ENCODE measurements around the gene SPRYD4. TPM values are rescaled to one million over a fixed set of nuclear protein-coding genes. Genes with fewer than 3 reads are reported as not detected.

The SPRYD4 gene
- total RNA-seq, 2 experiments from 2014 or later: 2.9 to 3.1 TPM

Other genes with a start within 250 kb of the SPRYD4 start
- gene RNF41, start 246.7 kb upstream of the SPRYD4 start, total RNA-seq: 10 to 100 TPM; 33.8 to 35.2 TPM
- gene NABP2, start 244.2 kb upstream of the SPRYD4 start, total RNA-seq: 10 to 100 TPM; 49.6 to 52.3 TPM
- gene SLC39A5, start 238.5 kb upstream of the SPRYD4 start, total RNA-seq: 1 to 10 TPM in 1 of 2 experiments, under 1 TPM in 1; 0.80 to 1.2 TPM
- 10 to 100 TPM; 46.4 to 50.1 TPM for gene ANKRD52, start 210.2 kb upstream of the SPRYD4 start, total RNA-seq
- 10 to 100 TPM; 12.8 to 16.7 TPM for gene COQ10A, start 201.6 kb upstream of the SPRYD4 start, total RNA-seq
- gene CS, start 168.2 kb upstream of the SPRYD4 start, total RNA-seq: 100 to 1,000 TPM; 188 to 193 TPM
- 10 to 100 TPM; 95.0 to 99.3 TPM for gene CNPY2, start 152.6 kb upstream of the SPRYD4 start, total RNA-seq
- gene PAN2, start 134.6 kb upstream of the SPRYD4 start, total RNA-seq: 10 to 100 TPM; 61.3 to 64.2 TPM
- 10 to 100 TPM; 11.0 to 11.7 TPM for gene IL23A, start 129.7 kb upstream of the SPRYD4 start, total RNA-seq
- gene STAT2, start 108.5 kb upstream of the SPRYD4 start, total RNA-seq: 100 to 1,000 TPM; 298 to 304 TPM
- gene APOF, start 105.7 kb upstream of the SPRYD4 start, total RNA-seq: not detected
- 10 to 100 TPM; 44.1 to 45.6 TPM for gene TIMELESS, start 19.2 kb upstream of the SPRYD4 start, total RNA-seq
- gene MIP, start 13.9 kb upstream of the SPRYD4 start, total RNA-seq: not detected
- gene GLS2, start 19.6 kb downstream of the SPRYD4 start, total RNA-seq: 1 to 10 TPM in 1 of 2 experiments, under 1 TPM in 1; 0.33 to 1.3 TPM
- gene RBMS2, start 53.2 kb downstream of the SPRYD4 start, total RNA-seq: 1 to 10 TPM; 3.8 to 4.3 TPM
- gene BAZ2A, start 161.7 kb downstream of the SPRYD4 start, total RNA-seq: 100 to 1,000 TPM; 121 to 126 TPM
- 100 to 1,000 TPM; 529 to 549 TPM for gene ATP5F1B, start 177.4 kb downstream of the SPRYD4 start, total RNA-seq
- gene PTGES3, start 219.7 kb downstream of the SPRYD4 start, total RNA-seq: 100 to 1,000 TPM; 240 to 241 TPM

Data from activated CD4-positive, alpha-beta memory T cell treated with anti-CD3 and anti-CD28 coated beads, Interleukin-2, amount 10 ng/mL, durations not matched to agents 7 days and 5 days (primary cell).